HG03039 (cell line): ENCODE measurements around the gene CAP1.

Source experiments
- ATAC-seq: cut with Tn5 transposase; IDR thresholded peaks from one replicate; pipeline ENCODE4 v1.9.1; 2021; ENCODE audit warnings: mild to moderate bottlenecking, moderate library complexity; ENCODE audit not compliant: unreplicated experiment

The CAP1 gene

GRCh38 chr1:40094466-40095110 lies 54.1 kb downstream of the CAP1 start:
- ATAC-seq = no peak

GRCh38 chr1:40095806-40096205 lies 55.3 kb downstream of the CAP1 start:
- ATAC-seq = no peak

- ATAC-seq = peak; percentile 20
Measured at GRCh38 chr1:40096646-40096976, 56.1 kb downstream of the CAP1 start.

GRCh38 chr1:40096977-40097782 lies 56.7 kb downstream of the CAP1 start, which contains the start of gene PPT1:
TSS of gene PPT1 (minus strand) at chr1:40097252. CDS start at chr1:40097238, 14 bp downstream.
- ATAC-seq = peak; percentile 89

GRCh38 chr1:40102038-40102437 lies 61.5 kb downstream of the CAP1 start:
- ATAC-seq = no peak

- no peak for ATAC-seq
Measured at GRCh38 chr1:40102896-40103295, 62.4 kb downstream of the CAP1 start.

- no peak for ATAC-seq
Measured at GRCh38 chr1:40105028-40105427, 64.5 kb downstream of the CAP1 start.

- ATAC-seq = no peak
Measured at GRCh38 chr1:40107290-40107959, 66.9 kb downstream of the CAP1 start.

- ATAC-seq = no peak
Measured at GRCh38 chr1:40110389-40110788, 69.9 kb downstream of the CAP1 start.

DNA sequence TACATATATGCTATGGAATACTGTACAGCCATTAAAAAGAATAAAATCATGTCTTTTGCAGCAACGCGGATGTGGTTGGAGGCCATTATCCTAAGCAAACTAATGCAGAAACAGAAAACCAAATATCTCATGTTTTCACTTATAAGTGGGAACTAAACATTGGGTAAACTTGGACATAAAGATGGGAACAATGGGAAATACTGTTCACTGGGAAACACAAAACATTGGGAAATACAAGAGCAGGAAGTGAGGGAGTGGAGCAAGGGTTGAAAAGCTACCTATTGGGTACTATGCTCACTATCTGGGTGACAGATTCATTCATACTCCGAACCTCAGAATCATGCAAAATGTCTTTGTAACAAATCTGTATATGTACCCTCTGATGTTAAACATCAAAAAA lies 73.9 kb downstream of the CAP1 start:
- ATAC-seq = no peak

GRCh38 chr1:40120128-40120527 lies 79.6 kb downstream of the CAP1 start:
- ATAC-seq = no peak
